Hepatic stellate cell (primary cell): ENCODE measurements around the gene KCNK7.

ENCODE experiments used
- DNase-seq: peaks from one replicate; pipeline ENCODE4 v3.0.0; 2011; ENCODE audit warnings: low spot score

The KCNK7 gene

DNA sequence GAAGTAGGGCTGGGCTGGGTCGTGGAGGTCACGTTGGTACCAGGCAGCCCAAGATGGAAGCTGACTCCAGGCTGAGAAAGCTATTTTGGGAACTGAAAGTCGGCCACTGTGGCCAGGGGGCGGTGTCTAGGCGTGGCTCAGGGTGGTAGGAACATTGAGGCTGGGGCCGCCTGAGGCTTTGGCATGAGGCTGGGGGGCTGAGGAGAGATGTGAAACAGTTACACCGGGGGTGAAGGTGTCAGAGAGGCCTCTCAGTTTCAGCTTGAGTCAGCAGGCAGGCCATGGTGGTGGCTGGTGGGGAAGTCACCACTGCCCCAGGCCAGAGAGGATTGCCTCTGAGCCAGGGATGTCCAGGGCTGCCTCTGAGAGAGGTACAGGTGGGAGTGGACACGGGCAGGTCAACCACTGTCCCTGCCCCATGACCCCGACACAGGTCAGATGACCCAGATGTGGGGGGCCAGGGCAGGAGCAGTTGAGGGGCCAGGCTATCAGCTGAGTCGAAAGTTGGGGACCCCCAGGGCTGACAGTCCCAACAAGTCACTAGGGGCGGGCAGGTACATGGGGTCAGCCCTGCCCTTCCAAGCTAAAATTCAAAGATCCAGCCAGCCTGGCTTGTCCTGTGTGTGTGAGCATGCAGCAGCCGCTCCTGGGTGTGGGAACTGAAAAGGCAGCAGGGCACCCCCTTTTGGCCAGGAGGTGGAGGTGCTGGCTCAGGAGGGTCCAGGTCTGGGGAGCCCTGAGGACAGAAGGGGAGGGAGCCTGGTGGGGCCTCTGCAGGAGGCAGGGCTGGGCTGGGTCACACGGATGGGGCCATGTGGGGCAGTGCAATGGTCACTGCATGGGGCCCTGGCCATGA is 7.2 kb downstream of the KCNK7 start:
- DNase-seq, result peak; percentile 72

DNA sequence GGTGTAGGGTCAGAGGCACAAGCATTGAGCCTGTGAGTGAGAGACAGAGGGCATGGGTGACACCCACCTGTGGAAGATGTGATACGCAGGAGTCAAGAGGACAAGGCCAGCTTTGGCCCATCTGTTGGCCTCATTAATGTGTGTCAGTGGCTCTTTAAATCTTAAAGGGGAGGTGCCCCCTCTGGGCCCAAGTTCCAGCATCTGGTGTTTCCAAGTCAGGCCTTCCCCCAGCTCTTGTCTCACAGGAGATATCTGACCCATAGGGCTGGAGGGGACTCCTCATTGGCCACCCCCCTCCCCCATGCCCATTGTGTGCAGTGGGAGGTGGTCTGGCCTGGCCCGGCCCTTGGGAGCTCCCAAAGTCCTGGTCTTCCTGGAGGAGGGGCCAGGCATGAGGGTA is 8.9 kb downstream of the KCNK7 start:
- DNase-seq, result peak; percentile 75

DNA sequence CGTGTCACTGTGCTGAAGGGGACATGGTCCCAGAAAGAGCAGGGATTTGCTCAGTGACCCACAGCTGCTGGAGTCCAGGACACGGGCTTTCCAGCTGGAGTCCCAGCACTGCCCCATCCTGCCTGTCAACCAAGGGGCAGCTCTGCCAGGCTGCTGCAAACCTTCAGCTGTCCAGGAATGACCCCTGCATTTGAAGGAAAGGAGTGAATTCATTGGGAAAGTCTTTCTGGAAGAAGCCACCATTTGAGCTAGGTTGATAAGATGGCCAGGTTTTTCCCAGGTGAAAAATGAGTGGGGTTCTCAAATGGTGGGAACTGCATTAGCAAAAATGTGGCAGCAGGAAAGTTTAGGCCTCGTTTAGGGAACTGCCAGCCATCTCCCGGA is 9.4 kb downstream of the KCNK7 start:
- no peak for DNase-seq

DNA sequence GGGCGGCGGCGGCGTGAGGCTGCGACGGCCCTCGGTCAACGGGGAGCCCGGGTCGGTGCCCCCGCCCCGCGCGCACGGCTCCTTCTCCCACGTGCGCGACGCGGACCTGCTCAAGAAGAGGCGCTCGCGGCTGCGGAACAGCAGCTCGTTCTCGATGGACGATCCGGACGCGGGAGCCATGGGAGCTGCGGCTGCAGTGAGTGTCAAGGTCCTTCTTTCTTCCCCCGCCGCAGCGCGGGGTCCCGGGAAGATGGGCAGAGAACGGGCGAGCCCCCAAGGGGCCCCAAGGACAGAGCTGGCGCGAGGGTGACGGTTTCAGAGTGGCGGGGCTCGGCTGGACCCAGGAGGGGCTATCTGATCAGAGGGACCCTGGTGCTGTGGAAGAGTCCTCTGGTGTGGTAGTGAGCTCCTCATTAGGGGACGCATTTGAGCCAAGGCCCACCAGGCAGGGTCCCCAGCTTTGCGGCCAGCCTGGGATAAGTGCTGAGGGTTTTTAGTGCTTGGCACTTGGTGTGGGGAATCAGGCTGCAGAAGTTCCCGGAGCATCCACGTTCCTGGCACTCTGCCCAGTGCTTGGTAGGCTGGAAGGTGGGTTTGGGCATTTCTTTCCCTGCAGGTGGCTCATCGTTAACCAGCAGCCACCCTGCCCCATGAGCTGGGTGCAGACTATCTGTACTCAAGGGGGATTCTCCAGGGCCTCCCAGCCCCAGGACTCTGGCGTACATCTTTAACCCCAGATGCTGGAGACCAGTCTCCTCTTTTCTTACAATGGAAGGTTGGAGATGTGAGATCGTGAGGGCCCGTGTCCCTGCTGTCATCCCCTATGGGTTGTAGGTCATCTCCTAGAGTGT is 10.0 kb downstream of the KCNK7 start:
- no peak for DNase-seq

DNA sequence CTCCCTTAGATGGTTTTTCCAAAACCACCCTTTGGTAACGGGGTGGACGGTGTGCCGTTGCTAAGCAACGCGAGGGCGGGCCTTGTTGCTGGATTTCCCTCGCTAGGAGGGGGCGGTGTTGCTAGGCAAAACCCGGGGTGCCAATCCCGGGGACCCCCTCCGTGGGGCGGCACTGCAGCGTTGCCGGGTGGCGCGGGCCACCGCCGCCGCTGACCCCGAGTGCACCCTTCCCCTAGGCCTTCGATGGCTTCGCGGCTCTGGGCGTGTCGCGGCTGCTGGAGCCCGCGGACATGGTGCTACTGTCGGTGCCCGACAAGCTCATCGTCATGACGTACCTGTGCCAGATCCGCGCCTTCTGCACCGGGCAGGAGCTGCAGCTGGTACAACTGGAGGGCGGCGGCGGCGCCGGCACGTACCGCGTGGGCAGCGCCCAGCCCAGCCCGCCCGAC is 10.9 kb downstream of the KCNK7 start:
- DNase-seq, result no peak

DNA sequence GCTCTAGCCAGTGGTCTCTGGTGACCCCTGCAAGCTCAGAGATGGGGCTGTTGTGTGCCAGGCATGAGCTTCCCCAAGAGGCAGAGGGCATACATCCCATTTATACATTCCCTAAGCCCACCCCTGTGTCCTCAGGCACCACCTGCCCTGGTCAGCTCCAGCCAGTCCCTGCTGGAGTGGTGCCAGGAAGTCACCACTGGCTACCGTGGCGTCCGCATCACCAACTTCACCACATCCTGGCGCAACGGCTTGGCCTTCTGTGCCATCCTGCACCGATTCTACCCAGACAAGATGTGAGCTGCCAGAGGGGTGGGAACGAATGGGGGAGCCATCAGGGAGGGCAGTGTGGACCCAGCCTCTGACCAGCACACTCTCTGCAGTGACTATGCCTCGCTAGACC is 11.5 kb downstream of the KCNK7 start:
- DNase-seq, result no peak

DNA sequence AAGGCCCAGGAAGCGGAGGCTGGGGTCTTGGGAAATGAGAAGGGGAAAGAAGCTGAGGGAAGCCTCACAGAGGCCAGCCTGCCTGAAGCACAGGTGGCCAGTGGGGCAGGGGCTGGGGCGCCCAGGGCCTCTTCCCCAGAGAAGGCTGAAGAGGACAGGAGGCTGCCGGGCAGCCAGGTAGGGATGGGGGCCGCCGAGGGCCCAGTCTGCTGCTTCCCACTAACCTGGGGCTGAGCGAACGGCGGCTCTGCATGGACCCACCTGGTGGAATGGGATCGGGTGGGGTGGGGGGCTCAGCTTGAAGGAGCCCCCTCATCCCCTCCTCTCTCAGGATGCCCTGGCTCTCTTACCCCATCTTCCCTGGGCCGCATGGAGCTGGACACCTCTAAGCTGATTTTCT is 12.0 kb downstream of the KCNK7 start:
- DNase-seq, result no peak

DNA sequence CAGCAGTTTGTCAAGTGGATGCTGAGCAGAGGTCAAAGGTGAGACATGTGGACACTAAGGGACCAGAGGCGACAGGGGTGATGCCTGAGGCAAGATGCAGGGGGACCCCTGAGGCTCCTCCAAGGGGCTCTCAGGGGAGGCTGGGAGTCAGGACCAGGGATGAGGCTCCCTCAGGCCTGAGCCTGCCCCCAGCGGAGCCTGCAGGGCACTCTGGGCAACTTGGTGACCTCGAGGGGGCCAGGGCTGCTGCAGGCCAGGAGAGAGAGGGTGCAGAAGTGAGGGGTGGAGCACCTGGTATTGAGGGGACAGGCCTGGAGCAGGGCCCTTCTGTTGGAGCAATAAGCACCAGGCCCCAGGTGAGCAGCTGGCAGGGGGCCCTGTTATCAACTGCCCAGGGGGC is 13.7 kb downstream of the KCNK7 start:
- DNase-seq, result no peak

DNA sequence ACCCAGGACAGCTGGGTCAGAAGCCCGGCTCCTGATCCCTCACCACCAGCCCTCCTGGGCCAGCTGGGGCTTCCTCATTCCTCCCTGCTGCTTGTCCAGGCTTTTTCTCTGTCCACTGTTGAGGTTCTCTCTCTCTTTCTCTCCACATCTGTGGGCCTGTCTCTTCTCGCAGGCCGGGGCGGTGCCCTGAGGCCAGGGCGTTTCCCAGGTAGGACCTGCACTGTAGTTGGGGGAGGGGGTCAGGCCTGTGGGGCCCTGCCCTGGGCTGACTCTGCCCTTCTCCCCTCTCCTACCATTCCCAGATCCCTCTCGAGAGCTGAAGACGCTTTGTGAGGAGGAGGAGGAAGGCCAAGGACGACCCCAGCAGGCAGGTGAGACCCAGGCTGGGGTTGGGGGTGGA is 14.8 kb downstream of the KCNK7 start:
- DNase-seq, result no peak

DNA sequence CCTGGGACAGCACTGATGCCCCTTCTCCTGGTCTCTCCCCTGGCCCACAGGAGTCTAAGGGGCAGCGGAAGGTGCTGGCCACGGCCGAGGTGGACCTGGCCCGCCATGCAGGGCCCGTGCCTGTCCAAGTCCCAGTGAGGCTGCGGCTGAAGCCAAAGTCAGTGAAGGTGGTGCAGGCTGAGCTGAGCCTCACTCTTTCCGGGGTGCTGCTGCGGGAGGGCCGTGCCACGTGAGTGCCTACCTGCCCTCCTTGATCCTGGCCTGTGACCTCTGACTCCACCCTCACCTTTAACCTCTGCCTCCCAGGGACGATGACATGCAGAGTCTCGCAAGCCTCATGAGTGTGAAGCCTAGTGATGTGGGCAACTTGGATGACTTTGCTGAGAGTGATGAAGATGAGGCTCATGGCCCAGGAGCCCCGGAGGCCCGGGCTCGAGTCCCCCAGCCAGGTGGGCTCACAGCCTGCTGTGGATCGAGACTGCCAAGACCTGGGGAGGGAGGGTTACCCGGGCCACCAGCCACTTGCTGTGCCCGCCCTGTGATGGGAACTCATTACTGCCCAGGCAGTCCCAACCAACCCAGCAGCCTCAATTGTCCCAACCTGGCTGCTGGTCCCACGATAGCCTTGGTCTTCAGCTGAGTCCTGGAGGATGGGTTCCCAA is 15.4 kb downstream of the KCNK7 start:
- DNase-seq, result no peak

DNA sequence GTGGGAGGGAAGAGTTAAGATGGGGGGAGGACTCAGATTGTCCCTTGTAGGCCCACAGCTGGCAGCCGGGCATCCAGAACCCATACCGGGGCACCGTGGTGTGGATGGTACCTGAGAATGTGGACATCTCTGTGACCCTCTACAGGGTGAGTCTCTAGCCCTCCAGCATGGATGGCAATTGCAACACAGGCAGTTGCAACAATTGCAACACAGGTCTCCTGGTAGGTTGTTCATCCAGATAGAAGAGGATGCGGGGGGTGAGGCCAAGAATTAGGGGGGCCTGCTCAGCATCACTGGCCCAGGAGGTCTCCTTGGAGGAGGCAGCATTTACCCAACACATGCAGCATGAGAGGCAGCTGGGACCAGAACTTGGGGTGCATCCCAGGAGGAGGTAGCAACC is 16.3 kb downstream of the KCNK7 start:
- DNase-seq, result no peak

DNA sequence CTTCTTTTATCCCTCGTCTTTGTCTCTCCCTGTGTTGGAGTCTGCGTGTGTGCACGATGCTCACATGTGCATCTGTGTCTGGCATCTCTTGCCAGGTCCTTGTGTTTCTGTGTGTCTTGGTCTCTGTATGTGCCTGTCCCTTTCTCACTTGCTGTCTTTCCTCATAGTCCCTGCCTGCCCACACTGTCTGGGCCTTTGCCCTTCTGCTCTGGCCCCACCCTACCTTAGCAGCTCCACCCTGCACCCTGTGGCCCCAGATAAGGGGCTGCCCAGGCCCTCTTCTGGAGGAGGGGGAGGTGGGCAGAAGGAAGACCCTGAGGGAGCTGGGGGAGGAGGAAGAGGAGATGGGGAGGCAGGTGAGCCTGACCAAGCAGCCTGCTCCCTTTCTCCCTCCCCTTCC is 16.9 kb downstream of the KCNK7 start:
- no peak for DNase-seq

DNA sequence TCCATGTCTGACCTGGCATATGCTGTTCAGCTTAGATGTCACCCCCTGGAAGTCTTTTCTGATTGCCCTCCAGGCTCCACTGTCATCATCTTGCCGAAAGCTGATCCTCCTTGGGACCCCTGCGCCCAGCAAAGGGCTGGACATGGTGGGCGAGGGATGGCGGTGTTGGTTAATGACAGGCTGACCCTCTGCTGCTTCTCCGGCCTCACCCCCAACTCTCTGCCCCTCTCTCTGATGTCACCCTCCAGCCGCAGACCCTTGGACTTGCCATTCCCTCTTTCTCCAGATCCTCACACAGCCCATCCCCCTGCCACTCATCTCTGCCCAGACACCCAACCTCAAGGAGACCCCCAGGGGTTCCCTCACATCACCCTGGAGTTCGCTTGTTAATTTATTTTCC is 17.5 kb downstream of the KCNK7 start:
- DNase-seq, result no peak

DNA sequence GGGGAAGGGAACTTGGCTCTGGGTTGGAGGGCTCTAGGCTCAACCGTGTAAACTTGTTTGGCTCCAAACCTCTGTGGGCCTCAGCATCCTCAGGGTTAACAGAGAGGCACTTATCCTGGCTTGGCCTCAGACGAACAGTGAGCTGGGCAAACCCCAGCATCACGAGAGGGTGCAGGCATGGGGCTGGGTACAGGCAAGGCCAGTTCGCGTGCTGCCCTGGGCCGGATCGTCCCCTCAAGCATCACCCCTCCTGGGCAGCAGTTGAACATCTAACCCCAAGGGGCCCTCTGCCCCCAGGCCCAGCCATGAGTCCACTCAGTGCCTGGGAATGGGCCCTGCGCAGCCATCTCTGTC is 17.9 kb downstream of the KCNK7 start:
- DNase-seq, result no peak

DNA sequence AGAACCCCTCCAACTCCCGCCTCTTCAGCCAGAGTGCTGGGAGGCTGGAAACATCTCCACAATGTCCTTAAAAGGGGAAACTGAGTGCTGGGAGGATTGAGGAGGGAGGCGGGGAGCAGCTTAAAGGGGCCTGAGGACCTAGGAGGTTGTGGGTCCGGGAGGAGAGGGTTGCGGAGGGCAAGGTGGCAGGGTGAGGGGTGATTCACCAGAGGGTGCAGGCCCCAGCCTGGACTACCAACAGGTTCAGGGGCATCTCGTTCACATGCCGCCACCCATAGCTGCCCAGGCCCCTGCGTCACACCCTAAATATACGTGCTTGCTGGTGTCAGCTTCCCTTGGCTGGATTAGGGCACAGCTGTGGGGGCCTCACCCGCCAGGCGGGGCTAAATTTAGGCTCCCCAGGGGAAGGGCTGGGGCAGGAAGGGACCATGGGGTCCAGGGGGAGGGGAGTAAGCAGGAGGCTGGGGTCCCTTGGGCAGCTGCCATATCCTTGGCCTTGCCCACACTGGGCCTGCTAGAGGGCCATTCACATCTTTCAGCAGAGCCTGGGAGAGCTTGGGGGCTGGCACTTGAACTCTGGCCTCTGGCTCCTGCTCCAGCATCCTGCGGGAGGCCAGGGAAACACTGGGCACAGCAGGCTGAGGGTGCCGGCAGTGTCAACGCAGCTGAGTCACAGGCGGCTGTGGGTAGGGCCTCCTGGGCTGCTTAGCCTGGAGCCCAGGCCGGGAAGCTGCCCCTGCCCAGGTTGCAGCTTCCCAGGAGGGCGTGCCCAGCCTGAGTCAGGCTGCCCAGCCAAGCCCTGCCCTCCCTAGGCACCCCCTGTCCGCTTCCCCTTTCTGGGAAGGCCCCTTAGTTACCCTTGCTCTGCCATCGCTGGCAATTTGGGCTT is 18.5 kb downstream of the KCNK7 start:
- peak; percentile 94 for DNase-seq

DNA sequence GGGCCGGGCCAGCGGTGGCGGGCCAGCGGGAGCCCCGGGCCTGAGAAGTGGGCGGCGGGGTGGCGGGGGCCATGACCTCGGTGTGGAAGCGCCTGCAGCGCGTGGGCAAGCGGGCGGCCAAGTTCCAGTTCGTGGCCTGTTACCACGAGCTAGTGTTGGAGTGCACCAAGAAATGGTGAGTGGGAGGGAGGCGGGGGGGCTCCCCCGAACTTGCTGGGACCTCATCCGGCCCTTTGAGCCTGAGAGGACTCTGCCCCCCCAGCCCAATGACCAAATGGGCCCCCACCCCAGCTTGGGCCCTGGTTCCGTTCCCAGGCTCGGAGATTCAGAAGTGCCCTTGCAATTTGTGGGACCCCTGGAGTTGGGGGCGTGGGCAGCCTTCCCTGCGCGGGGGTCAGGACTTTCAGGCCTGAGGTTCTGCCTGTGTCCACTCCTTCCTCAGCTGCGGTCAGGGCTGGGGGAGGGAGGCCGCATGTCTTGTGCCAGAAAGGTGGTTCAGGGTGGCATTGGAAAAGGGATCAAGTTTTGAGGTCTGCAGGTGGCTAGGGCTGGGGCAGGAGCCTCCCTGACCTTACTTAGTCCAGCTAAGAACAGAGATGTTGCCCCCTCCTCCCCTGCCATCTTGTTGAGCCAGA is 19.3 kb downstream of the KCNK7 start:
- no peak for DNase-seq

DNA sequence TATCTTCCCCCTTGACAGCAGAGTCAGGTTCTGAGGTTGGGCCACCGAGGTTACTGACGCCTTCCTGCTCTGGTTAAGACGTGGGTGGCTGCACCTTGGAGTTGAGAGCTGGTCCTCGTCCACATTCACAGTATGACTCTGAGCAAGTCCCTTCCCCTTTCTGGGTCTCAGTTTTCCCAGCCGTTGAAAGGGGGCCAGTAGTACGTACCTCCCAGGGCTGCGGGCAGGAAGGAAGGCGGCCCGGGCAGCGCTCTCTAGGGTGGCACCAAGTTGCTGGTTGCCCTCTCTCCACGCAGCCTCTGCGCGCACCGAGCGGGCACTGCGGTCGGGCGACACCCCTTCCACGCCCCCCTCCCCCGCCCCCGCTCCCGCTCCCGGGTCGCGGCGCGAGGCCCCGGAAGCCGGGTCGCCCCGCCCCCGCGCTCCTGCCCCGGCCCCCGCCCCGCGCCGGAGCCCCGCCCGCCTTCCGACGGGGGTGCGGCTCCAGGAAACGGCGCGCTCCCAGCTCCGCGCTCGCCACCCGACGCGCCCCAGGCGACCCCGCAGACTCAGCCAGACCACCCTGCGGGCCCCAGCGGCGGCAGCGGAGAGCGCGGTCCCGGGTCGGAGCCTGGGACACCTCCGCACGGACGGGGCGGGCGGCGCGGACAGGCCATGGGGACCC is 19.9 kb downstream of the KCNK7 start, which contains the start of gene EHBP1L1:
Gene EHBP1L1, plus strand, starts transcription at position 486 of the 664 bp plus-strand sequence. CDS start 250 bp downstream, outside the sequence.
- peak; percentile 83 for DNase-seq

DNA sequence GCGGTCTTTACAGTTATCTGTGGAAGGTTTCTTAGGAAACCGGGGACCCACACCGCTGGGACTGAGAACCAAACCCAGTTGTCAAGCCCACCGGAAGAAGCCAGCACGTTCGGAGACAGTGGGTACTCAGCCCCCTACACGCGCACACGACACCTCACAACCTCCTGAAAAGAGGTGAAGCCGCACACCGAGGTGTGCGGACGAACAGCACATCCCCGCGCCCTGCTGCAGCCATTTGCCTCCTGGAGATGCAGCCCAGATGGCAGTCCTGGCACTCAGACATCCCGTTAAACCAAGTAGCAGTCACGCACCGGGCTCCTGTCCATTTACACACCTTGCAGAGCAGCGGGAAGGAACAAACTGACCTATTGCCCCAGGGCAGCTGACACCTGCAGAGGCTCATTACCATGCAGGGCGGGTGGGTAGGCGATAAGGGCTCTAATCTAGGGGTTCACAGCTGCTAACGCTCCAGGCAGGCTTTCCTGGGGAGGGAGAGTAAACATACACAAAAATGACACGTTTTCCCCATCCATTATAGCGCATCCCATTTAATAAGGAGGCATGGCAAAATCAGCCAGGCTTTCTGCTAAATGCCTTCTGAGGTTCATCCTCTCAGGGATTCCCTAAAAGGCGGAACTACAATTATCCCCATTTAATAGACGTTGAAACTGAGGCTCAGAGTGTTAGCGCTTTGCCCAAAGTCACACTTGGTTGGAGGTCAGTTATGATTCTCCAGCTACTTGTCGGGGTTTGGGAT is 20.6 kb downstream of the KCNK7 start:
- no peak for DNase-seq

DNA sequence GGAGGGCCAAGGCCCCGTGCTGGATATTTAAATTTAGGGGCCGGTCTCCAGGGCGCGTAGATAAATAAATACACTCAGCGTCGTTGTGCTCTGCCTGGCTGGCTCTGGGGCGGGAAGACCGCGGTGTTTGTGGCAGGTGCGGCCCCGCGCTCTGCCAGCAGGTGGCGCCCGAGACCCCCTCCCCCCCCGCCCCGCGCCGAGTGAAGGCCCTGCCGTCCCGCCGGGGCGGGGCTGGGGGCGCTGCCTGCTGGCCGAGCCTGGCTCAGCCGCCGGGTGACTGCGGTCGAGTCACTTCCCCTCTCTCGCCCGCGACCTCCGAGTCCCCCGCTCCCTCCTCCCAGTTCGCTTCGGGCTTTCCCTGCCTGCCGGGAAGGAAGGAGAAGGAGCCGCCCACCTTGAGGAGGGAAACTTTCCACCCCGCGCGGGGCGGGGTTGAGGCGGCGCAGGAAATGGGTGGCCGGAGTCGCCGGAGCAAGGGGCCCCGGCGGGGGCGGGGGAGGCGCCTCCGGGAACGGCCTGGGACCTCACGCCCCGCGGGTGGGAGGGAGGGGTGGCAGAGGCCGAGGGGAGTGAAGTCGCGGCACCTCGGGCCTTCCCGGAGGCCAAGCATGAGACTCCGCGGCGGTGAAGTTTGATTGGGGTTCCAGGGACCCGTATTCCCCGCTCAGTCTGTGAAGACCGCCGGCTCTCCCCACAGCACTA is 21.3 kb downstream of the KCNK7 start:
- DNase-seq, result peak; percentile 98
